Globus pallidus (tissue), 1 donor: ENCODE measurements around the gene BRCA1.
"Not testable (repeated sequence)": the region's sequence is repeated elsewhere in the genome, so short reads cannot be mapped to it uniquely, and the experiment has no call there.

Experiments used
- DNase-seq: peaks from one replicate; pipeline ENCODE4 v3.0.0-alpha.2; 2015; ENCODE audit warnings: low spot score

The BRCA1 gene

GRCh38 chr17:43069368-43069898 lies 55.7 kb downstream of the BRCA1 start:
- no peak for DNase-seq

DNA sequence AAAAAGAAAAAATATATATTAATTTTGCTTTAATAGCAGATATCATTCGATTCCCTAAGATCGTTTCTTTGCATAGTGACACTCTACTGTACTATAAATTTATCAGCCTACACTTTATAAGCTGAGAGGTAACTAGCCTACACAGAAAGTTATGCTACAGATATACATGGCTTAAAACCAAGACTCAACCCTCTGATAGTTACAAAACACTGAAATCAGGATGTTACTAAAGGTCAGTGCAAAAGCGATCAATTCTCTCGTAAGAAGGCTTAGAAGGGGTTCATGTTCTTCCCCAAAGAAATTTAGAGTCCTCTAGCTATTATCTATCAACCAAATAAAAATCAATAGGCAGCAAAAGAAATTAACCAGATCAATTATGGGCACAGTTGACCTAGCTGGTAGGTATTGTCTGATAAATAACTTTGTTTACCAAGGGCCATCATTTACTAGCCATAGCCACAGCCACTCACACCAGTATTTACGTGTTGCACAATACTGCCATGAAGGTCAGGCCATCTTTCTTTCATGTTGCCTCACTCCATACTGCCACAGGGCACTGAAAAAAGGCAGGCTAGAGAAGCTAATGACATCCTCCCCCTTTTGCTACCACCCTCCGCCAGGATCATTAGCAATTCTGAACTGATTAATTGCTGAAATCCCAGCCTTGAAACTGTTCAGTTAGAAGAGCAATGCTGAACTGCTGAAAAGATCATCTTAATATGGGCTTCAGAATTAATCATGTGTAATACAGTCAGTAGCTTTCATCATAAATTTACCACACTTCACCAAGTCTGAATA lies 56.4 kb downstream of the BRCA1 start:
- no peak for DNase-seq

- DNase-seq = no peak
Measured at GRCh38 chr17:43062984-43063638, 62.1 kb downstream of the BRCA1 start.

GRCh38 chr17:43056051-43056450 lies 69.1 kb downstream of the BRCA1 start:
- DNase-seq = no peak

GRCh38 chr17:43053008-43053407 lies 72.2 kb downstream of the BRCA1 start:
- DNase-seq = not testable (repeated sequence)

- no peak for DNase-seq
Measured at GRCh38 chr17:43051969-43052368, 73.2 kb downstream of the BRCA1 start.

- no peak for DNase-seq
Measured at GRCh38 chr17:43044024-43044423, 81.1 kb downstream of the BRCA1 start.

DNA sequence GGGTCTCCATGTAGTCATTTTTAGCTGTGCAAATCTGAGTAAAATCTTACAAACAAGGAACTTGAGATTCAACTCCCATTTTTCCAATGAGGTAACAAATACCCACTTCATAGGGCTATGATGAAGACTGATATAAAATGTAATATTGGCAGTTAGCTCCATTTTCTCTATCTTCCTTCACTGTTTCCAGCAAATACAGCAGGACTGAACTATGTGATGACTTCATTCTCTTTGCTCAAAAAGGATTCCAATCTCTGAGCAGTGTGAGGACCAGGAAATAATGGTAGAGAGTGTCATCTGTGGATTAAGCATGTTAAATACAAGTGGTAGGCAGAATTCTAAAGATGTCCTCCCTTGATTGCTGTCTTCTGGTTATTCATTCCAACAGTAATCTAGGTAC lies 81.9 kb downstream of the BRCA1 start:
- DNase-seq = no peak

- no peak for DNase-seq
Measured at GRCh38 chr17:43042025-43042628, 83.0 kb downstream of the BRCA1 start.

DNA sequence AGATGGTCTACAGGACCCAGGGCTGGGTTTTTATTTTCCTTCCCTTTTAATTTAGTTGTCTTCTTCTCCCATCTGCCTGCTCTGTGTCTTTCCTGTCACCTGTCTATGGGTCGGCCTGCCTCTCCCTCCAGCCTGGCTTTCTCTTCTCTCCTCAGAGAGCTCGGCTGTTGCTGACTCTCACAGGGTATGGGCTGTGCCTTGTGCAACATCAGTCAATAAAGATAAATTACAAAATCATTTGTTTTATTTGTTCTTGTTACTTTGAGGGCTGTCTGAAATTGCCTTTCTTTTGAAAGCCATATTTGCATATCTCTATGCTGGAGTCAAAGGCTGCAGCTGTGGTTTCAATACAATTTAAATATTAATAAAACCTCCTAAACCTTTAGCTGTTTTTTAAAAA lies 84.5 kb downstream of the BRCA1 start:
- no peak for DNase-seq

- no peak for DNase-seq
Measured at GRCh38 chr17:43039646-43040045, 85.5 kb downstream of the BRCA1 start.

GRCh38 chr17:43034894-43035293 lies 90.3 kb downstream of the BRCA1 start:
- no peak for DNase-seq

GRCh38 chr17:43033948-43034881 lies 90.9 kb downstream of the BRCA1 start:
- DNase-seq = peak; percentile 68

- no peak for DNase-seq
Measured at GRCh38 chr17:43031666-43032065, 93.5 kb downstream of the BRCA1 start.

DNA sequence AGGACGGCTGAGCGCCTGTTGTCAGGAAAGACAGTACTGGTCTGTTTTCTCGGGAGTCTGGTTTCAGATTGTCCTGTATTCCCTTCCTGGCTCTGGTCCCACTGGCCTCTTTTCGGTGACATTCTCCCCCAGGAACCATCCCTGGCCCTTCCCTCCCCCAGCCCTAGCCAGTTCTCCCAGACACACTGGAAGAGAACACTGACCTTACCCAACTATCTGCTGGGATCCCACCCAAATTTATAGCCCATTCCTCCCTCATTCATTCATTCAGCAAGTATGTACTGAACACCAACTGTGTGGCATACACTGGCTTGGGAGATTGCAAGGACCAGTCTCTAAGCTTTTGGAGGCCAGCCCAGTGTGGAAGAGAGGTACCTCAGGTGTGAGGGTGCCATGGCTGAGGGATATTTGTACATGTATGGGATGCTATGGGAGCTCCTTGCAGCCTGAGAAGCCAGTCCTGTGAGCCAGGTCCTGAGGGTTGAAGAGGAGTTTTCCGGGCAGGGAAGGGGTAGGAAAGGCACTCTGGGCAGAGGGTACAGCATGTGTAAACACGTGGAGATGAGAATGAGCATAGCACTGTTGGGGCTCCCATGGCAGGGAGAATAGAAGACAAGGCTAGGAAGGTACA lies 94.9 kb downstream of the BRCA1 start:
- peak; percentile 49 for DNase-seq

GRCh38 chr17:43028221-43028861 lies 96.8 kb downstream of the BRCA1 start:
- no peak for DNase-seq

- DNase-seq = no peak
Measured at GRCh38 chr17:43027091-43028032, 97.8 kb downstream of the BRCA1 start.

DNA sequence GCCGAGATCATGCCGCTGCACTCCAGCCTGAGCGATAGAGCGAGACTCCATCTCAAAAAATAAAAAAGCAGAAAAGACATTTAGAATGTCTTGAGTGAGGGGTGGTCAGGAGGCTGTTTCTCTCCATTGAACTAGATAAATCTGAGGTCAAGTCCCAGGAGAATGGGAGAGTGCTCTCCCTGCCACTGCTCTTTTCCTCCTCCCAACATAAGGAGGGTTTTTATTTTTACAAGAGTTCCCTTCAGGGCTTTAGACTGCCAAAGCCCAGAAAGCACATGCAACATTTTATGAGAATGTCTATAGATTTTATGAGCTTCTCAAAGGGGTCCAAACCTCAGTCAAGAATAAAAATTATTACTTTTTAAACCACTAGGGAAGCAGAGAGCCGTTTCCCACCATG lies 98.6 kb downstream of the BRCA1 start:
- no peak for DNase-seq

- no peak for DNase-seq
Measured at GRCh38 chr17:43025766-43026537, 99.2 kb downstream of the BRCA1 start.
